Astrocyte of the cerebellum (primary cell): Measurements from ENCODE around the gene GPR78.

ENCODE experiments used
- DNase-seq: peaks from one replicate; pipeline ENCODE4 v3.0.0-alpha.2; 2011; ENCODE audit warnings: low read depth
- H3K4me3 ChIP-seq: 2 replicates; pipeline ENCODE4 v1.5.1; 2011; ENCODE audit warnings: mild to moderate bottlenecking, low read depth, low read length, moderate library complexity
- CTCF ChIP-seq: IDR thresholded peaks from 2 replicates; pipeline ENCODE4 v1.5.1; 2012; ENCODE audit warnings: low read length, low read depth, moderate library complexity, mild to moderate bottlenecking; ENCODE audit errors: missing control alignments
- in situ Hi-C: cut with HindIII; loops from 2 replicates; pipeline ENCODE4 v1.10.0; 2017; ENCODE audit warnings: low sequenced_read_pairs

GPR78 gene

DNA sequence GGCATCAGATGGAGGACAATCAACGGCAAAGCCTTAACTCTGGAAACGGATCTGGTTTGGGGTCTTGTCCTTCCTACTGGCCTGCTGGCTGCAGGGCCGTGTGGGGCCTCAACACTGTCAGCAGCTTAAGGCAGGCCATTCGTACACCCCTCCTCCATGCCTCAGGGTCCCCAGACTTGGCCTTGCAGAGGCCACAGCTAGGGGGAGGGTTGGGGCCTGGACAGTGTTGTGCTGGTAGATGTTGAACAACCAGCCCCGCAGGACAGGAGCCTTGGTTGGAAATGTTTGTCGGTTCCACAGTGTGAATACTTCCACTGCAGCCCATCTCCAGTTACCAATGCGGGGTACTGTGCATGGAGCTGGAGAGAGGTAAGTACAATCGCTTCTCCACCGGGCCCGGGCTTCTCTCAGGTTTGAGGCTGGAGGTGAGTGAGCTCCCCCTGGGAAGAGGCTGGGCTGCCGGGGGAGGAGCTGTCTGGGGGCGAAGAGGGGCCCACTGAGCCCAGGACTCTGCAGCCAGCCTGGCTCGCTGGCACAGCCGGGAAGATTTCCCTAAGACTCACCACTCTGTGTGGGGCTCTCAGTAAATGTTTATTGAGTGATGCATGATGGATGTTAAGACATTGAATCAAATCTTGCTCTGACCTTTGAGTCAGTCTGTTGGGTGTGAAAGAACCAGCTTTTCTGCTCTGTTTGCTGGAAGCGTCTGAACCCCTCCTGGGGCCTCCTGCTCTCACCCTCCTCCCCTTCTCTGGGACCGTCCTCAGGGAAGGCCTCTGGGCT is 19.7 kb upstream of the GPR78 start:
- DNase-seq = no peak
- in situ Hi-C loops = no loop called here
- no peak for TF ChIP-seq CTCF
- no peak overlapping the region for H3K4me3 ChIP-seq

- in situ Hi-C loops = no loop called here
- TF ChIP-seq CTCF = no peak
- DNase-seq = no peak
- no peak overlapping the region for H3K4me3 ChIP-seq
Observed at GRCh38 chr4:8564595-8564994, 15.6 kb upstream of the GPR78 start.

GRCh38 chr4:8568068-8568668 is 12.0 kb upstream of the GPR78 start:
- TF ChIP-seq CTCF = no peak
- in situ Hi-C loops = no loop called here
- no peak for DNase-seq
- no peak overlapping the region for H3K4me3 ChIP-seq

DNA sequence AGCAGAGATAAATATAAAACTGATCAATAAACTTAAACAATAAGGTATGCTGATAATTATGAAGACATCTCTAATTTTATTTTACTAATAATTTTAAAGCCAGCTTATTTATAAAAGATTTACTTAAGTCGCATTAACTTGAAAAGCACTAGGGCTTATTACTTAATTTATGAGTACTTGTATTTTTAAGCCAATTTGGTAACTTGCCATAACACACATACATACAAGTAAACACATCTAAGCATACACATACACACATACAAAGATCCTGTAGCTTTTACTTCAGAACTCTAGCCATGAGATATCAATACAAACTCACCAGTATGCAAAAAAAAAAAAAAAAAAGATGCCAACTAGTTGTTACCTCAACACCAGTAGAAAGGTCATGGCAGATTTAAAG is 10.0 kb upstream of the GPR78 start:
- DNase-seq = no peak
- no peak overlapping the region for H3K4me3 ChIP-seq
- no peak for TF ChIP-seq CTCF
- in situ Hi-C loops = no loop called here

- TF ChIP-seq CTCF = no peak
- DNase-seq = no peak
- H3K4me3 ChIP-seq = no peak overlapping the region
- in situ Hi-C loops = no loop called here
Observed at GRCh38 chr4:8571702-8572685, 8.2 kb upstream of the GPR78 start.

- no peak for DNase-seq
- H3K4me3 ChIP-seq = no peak overlapping the region
- in situ Hi-C loops = no loop called here
- TF ChIP-seq CTCF = no peak
Observed at GRCh38 chr4:8573266-8573665, 6.9 kb upstream of the GPR78 start.
